Natural killer cell treated with Interleukin-12 subunit alpha and Interleukin-12 subunit beta and Interleukin-15 and Interleukin-18, amount 100 ng/mL, for 72 hours (primary cell): ENCODE data around the gene POLH. TPM values are rescaled to one million over a fixed set of nuclear protein-coding genes. Genes with fewer than 3 reads are reported as not detected.

Experiments
- ATAC-seq, 2 donors: fragments of 150-1000 bp; cut with Tn5 transposase in 1 of 2; sonication (Bioruptor Pico), chemical (Tn5 transposase) in 1 of 2; 2 replicates each; pipeline ENCODE4 v1.10.0; 2021
- DNase-seq: peaks from one replicate; pipeline ENCODE4 v3.0.0; 2022; ENCODE audit warnings: low spot score
- H3K27ac Mint-ChIP-seq, 2 donors: 1 replicate in 1 of 2; 2 replicates in 1 of 2; pipeline ENCODE4 v1.8.0; 2022; ENCODE audit warnings: mixed read lengths in 2 of 2, mild to moderate bottlenecking in 1 of 2, moderate library complexity in 1 of 2
- H3K27me3 Mint-ChIP-seq, 2 donors: 1 replicate in 1 of 2; 2 replicates in 1 of 2; pipeline ENCODE4 v1.8.0; 2022; ENCODE audit warnings: mixed read lengths in 2 of 2
- H3K36me3 Mint-ChIP-seq: one replicate; pipeline ENCODE4 v1.8.0; 2022; ENCODE audit warnings: mixed read lengths
- H3K4me1 Mint-ChIP-seq, 2 donors: 1 replicate in 1 of 2; 2 replicates in 1 of 2; pipeline ENCODE4 v1.8.0; 2022; ENCODE audit warnings: low read depth in 2 of 2, mixed read lengths in 2 of 2, mild to moderate bottlenecking in 1 of 2
- H3K4me3 Mint-ChIP-seq: one replicate; pipeline ENCODE4 v1.8.0; 2022; ENCODE audit warnings: mixed read lengths
- H3K9me3 Mint-ChIP-seq: 2 replicates; pipeline ENCODE4 v1.8.0; 2022; ENCODE audit warnings: mixed read lengths
- total RNA-seq, 2 donors: library from RNA; stranded (reverse); gene quantifications; one replicate each; pipeline ENCODE4 v1.2.3, GENCODE V29; 2022

The POLH gene
- total RNA-seq, 2 donors from 2014 or later: 25.6 to 53.4 TPM

DNA sequence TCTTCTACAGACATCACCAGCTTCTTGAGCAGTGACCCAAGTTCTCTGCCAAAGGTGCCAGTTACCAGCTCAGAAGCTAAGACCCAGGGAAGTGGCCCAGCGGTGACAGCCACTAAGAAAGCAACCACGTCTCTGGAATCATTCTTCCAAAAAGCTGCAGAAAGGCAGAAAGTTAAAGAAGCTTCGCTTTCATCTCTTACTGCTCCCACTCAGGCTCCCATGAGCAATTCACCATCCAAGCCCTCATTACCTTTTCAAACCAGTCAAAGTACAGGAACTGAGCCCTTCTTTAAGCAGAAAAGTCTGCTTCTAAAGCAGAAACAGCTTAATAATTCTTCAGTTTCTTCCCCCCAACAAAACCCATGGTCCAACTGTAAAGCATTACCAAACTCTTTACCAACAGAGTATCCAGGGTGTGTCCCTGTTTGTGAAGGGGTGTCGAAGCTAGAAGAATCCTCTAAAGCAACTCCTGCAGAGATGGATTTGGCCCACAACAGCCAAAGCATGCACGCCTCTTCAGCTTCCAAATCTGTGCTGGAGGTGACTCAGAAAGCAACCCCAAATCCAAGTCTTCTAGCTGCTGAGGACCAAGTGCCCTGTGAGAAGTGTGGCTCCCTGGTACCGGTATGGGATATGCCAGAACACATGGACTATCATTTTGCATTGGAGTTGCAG lies 37.9 kb downstream of the POLH start:
- peaks cover 3 to 4% of the 10 kb centered on the region in 2 donors for H3K4me1 Mint-ChIP-seq
- H3K27ac Mint-ChIP-seq: peak overlapping the region in 1 of 2 donors; percentile 1
- peaks cover 11% of the 10 kb centered on the region for H3K36me3 Mint-ChIP-seq
- H3K9me3 Mint-ChIP-seq: no peaks in the 10 kb centered on the region
- DNase-seq: no peak
- H3K27me3 Mint-ChIP-seq: no peaks in the 10 kb centered on the region
- H3K4me3 Mint-ChIP-seq: no peak overlapping the region
- ATAC-seq: no peak

DNA sequence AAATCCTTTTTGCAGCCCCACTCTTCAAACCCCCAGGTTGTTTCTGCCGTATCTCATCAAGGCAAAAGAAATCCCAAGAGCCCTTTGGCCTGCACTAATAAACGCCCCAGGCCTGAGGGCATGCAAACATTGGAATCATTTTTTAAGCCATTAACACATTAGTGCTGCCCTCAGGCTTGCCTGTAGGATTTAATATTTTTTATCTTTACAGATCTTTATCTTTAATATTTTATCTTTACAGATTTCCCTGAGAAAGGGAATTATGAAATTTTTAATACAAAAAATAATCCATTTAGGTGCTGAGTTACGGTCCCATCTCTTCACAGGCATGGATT lies 38.4 kb downstream of the POLH start:
- H3K27ac Mint-ChIP-seq: no peak overlapping the region
- H3K4me1 Mint-ChIP-seq: peaks cover 0 to 4% of the 10 kb centered on the region in 2 donors
- ATAC-seq (no peak), DNase-seq (no peak)
- no peak overlapping the region for H3K4me3 Mint-ChIP-seq
- peaks cover 11% of the 10 kb centered on the region for H3K36me3 Mint-ChIP-seq
- no peaks in the 10 kb centered on the region for H3K9me3 Mint-ChIP-seq
- no peaks in the 10 kb centered on the region for H3K27me3 Mint-ChIP-seq

DNA sequence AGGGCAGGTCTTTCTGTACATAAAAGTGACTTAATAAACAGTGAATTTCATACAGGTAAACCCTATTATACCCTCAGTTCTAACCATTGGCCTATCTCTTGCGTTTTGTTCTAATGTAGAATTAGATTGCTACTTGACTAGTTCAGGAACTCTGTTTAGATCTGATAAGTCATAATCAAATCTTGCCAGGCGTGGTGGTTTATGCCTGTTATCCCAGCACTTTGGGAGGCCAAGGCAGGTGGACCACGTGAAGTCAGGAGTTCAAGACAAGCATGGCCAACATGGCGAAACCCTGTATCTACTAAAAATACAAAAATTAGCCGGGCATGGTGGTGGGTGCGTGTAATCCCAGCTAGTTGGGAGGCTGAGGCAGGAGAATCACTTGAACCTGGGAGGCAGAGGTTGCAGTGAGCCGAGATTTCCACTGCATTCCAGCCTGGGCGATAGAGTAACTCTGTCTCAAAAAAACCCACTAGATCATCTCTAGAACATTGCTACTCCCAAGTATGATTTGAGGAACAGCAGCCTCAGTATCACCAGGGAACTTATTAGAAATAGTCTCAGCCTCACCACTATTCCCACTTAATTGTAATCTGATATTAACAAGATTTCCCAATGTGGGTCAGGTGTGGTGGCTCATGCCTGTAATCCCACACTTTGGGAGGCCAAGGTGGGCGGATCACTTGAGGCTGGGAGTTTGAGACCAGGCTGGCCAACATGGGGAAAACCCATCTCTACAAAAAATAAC lies 40.9 kb downstream of the POLH start:
- Mint-ChIP-seq H3K27me3 (no peaks in the 10 kb centered on the region), H3K4me3 (no peak overlapping the region), H3K9me3 (no peaks in the 10 kb centered on the region), H3K4me1 (no peaks in the 10 kb centered on the region), H3K36me3 (peaks cover 7% of the 10 kb centered on the region), H3K27ac (no peak overlapping the region)
- no peak for ATAC-seq
- DNase-seq: no peak

DNA sequence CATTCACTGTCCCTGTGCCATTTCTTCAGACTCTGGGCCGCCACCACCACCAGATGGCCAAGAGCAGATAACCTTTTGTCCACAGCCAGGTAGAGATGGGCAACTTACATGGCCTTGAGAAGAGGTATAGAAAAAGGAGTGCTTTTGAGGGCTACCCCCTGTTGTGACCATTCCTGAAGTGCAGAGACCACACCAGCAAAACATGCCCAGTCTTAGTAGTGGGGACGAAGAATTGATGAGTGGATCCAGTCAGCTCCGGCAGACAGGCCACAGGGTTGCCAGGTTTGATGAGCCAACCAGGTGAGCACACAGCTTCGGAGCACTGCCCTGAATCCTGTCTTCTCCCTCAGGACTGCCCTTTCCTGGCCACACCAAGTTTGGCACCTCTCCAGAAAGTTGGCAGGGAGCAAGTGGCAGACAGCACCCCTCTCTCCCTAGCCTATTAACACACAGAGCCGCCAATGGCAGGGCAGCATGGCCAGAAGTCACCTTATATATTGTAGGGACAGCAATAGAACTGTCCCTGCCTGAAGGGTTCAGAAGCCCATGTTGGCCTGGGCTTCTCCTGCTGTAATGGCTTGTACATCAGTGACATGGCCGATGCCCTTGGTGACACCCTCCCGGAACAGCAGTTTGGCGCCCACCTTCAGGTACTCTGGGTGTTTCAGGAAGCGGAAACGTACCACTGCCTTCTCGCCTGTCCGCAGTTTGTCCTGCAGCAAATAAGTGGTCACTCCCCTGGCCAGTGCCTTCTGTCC lies 45.3 kb downstream of the POLH start:
- Mint-ChIP-seq H3K4me3 (no peak overlapping the region), H3K4me1 (peaks cover 7 to 13% of the 10 kb centered on the region in 2 donors), H3K27me3 (no peaks in the 10 kb centered on the region), H3K36me3 (peaks cover 6% of the 10 kb centered on the region), H3K9me3 (no peaks in the 10 kb centered on the region), H3K27ac (no peak overlapping the region)
- ATAC-seq (no peak), DNase-seq (no peak)

DNA sequence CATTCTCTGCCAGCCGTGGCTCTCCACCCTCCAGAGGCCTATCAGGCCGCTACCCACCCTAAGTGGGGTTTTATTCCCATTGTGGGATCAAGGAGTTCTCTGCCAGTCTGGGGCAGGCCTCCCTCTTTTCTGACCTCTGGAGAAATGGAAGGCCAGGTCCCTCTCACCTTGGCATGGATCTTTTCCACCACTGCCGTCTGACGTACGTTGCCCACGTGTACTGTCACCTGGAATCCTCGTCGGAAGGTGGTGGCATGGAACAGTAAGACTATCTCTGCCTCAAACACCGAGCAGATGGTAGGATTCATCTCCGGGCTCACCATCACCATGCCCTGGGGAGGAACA lies 45.8 kb downstream of the POLH start:
- no peaks in the 10 kb centered on the region for H3K9me3 Mint-ChIP-seq
- no peaks in the 10 kb centered on the region for H3K27me3 Mint-ChIP-seq
- no peak for DNase-seq
- H3K4me3 Mint-ChIP-seq: no peak overlapping the region
- H3K36me3 Mint-ChIP-seq: peaks cover 10% of the 10 kb centered on the region
- H3K27ac Mint-ChIP-seq: no peak overlapping the region
- ATAC-seq: no peak
- H3K4me1 Mint-ChIP-seq: peaks cover 13 to 19% of the 10 kb centered on the region in 2 donors

DNA sequence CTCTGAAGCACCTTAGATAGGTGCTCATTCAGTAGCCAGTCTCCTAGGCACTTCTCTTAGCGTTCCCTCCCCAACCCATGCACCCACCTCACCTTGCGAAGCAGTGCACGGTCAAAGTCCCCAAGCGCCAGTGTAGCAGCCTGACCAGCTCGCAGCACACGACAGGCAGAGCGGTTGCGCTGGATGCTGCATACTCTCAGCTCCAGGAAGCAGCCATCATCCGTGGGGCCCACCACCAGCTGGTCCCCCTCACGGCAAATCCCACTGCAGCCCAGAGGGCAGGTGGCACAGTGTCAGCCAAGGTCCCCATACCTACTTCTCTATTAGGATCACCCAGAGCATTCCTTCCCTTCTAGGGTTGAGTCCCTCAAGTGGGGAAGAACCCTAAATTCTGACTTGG lies 46.6 kb downstream of the POLH start:
- Mint-ChIP-seq H3K36me3 (peaks cover 10% of the 10 kb centered on the region), H3K27me3 (no peaks in the 10 kb centered on the region), H3K4me3 (no peak overlapping the region), H3K9me3 (no peaks in the 10 kb centered on the region), H3K4me1 (peaks cover 20 to 26% of the 10 kb centered on the region in 2 donors), H3K27ac (peak overlapping the region in 1 of 2 donors; percentile 62)
- DNase-seq: no peak
- no peak for ATAC-seq

DNA sequence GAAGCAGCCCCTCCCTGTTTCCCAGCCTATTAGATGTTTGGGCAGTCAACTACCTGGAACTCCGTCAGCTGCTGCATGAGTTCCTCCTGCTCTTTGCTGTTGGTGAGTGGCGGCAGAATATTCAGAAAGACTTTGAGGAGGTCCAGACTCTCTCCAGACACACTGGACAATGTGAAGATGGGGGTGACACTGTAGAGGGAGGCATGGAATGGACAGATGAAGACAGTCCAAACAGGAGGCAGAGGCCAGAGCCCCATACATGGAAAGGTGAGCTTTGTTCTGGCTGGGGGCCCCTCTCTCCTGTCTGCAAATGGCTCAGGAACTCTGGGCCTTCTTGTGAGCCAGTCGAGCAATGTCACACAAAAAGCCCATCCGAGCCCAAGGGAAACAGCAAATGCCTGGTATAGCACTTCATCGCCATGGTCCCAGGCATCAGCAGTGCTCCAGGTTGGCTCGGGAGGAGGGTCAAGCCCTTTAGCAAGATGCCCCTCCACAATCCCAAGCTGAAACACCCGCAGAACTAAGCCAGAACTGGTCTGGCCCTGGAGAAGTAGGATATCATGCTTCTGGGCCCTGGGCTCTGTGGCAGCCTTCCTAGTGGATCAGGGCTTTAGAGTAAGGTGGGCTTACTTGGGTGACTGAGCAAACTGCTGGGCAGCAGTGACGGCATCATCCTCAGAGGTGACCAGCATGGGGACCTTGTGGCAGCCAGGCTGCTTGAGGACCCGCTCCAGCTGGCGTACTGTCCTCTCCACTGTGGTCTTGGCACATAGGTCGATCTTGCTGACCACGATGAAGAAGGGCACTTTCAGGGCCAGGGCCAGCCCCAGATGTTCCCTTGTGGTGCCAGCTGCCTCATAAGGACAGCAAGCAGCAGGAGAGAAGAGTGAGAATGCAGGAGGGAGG lies 48.1 kb downstream of the POLH start:
- H3K9me3 Mint-ChIP-seq: no peaks in the 10 kb centered on the region
- peak overlapping the region in 1 of 2 donors; percentile 79 for H3K27ac Mint-ChIP-seq
- no peak for ATAC-seq
- H3K27me3 Mint-ChIP-seq: no peaks in the 10 kb centered on the region
- no peak for DNase-seq
- H3K36me3 Mint-ChIP-seq: peaks cover 10% of the 10 kb centered on the region
- H3K4me1 Mint-ChIP-seq: peaks cover 28 to 36% of the 10 kb centered on the region in 2 donors
- no peak overlapping the region for H3K4me3 Mint-ChIP-seq

DNA sequence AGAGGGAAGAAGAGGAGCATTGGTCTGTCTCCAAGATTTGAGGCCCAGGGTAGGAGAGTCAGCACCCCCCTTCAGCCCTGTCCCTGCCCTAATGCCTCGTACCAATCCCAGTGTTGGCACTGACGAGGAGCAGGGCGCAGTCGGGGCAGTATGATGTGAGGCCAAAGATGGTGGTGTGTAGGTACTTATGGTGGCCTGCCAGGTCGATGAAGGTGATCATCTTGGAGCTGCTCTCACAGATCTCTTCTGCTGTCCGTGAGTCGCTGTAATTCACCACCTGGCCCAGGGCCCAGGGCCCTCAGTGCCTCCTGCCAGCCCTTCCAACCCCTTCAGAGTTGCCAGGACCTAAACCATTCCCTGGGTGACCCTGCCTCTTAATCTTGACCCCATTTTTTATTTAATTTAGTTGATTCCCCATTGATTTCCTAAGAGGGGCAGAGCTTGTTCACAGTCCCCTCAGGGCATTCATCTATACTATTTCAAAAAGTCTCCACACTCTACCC lies 48.9 kb downstream of the POLH start:
- Mint-ChIP-seq H3K4me1 (peaks cover 29 to 39% of the 10 kb centered on the region in 2 donors), H3K27ac (peak overlapping the region in 1 of 2 donors; percentile 79), H3K4me3 (no peak overlapping the region), H3K36me3 (peaks cover 10% of the 10 kb centered on the region), H3K9me3 (no peaks in the 10 kb centered on the region), H3K27me3 (no peaks in the 10 kb centered on the region)
- DNase-seq (no peak), ATAC-seq (no peak)

DNA sequence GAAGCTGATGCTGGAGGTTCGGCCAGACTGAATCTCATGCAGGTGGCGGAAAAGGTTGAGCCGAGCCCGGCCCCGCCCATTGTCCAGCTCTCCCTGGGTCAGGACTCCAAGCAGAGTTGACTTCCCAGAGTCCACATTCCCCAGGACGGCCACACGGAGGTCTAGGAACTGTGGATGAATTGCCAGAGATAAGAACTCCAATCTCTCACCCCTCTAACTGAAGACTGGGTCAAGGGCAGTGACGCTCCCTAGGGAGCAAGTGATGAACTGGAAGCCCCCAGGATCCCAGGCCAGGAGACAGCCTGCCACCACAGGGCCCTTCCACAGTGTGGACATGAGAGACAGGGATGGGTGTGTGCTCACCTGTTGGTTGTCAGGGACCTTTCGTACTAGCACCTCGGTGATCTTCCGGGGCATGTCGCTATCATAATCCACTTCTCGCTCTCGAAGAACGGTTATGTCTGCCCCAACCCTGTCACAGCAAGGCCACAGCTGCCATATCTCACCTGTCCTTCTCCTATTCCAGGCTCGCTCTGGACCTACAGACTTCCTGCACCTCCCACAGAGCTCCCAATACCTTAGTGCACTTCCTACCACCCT lies 49.5 kb downstream of the POLH start:
- H3K4me3 Mint-ChIP-seq: no peak overlapping the region

DNA sequence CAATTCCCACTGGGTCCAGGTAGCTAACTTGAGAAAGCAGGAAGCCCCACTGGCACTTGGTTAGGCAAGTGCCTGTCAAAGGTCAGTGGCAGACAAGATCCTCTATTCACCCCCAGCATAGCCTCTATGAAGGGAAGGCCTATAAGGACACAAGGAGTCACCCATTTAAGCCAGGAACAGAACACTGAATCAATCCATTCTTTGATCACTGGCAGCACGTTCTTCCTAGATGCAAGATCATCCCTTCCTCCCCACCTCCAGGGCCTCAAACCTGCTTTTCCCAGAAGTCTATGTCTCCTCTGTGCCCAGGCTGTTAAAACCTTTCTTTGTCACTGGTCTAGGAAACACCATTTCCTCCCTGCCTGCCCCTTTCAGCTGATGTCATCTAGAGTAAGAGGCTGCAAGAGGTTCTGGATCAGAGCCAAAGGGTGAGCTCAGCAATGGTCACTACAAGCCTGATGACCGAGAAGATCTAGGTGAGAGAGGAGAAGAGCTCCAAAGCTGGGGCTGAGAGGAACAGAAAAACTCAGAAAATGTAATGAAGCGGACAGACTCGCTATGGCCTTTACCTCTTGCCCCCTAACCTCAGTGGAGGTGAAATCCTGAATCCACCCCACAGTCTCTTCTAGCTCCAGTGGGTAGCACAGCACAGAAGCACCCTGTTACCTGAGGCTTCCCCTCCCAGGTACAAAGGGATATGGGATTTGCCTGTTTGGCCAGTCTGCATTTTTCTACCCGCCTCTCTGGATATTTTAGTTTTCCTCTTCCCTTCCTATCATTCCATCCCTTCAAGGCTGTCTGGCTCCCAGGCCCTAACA lies 51.2 kb downstream of the POLH start:
- H3K27ac Mint-ChIP-seq: peak overlapping the region; percentile 79 to 98
- H3K4me3 Mint-ChIP-seq: peak overlapping the region; percentile 98
- H3K9me3 Mint-ChIP-seq: no peaks in the 10 kb centered on the region
- ATAC-seq (no peak), DNase-seq (no peak)
- H3K27me3 Mint-ChIP-seq: no peaks in the 10 kb centered on the region
- H3K4me1 Mint-ChIP-seq: peaks cover 32 to 44% of the 10 kb centered on the region in 2 donors
- peaks cover 6% of the 10 kb centered on the region for H3K36me3 Mint-ChIP-seq

More for the DNA sequence above, 49.5 kb downstream of the POLH start:
- Mint-ChIP-seq H3K27me3 (no peaks in the 10 kb centered on the region), H3K36me3 (peaks cover 10% of the 10 kb centered on the region), H3K27ac (peak overlapping the region in 1 of 2 donors; percentile 79), H3K4me1 (peaks cover 34 to 44% of the 10 kb centered on the region in 2 donors), H3K9me3 (no peaks in the 10 kb centered on the region)
- ATAC-seq (no peak), DNase-seq (no peak)

DNA sequence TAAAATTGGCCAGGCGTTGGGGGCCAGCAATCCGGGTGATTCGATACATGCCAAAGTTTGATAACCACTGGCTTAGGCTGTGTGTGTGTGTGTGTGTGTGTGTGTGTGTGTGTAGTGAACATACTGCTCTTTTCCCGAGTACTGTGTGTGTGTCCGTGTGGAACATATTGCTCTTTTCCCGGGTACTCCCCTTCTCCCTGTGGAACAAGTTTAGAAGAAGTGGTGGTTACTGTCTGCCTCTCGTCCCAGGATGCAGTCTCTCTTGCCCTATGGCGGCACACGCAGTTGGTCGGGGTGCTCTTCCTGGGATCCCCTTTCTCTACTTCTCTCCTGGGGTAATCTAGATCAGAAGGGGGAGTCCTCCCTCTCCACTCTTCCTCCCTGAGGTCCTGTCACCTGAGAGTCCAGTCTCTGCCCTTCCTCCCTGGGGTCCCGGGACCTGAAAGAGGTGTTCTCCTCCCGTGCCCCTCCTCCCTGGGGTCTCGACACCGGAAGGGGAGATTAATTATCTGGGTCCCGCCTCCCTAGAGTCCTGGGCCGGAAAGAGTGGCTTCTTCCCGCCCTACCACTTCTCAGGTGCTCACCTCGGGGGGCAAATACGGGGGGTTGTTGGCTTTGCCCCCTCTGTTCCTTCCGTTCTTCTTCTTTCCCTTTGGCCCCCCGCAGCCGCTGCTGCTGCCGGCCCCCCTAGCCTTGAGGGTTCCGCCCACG lies 52.6 kb downstream of the POLH start:
- ATAC-seq (peak in 1 of 2 donors; percentile 28), DNase-seq (peak; percentile 65)
- no peaks in the 10 kb centered on the region for H3K27me3 Mint-ChIP-seq
- H3K4me3 Mint-ChIP-seq: peak overlapping the region; percentile 98
- H3K4me1 Mint-ChIP-seq: peaks cover 29 to 42% of the 10 kb centered on the region in 2 donors
- H3K36me3 Mint-ChIP-seq: peaks cover 4% of the 10 kb centered on the region
- peak overlapping the region; percentile 79 to 98 for H3K27ac Mint-ChIP-seq
- no peaks in the 10 kb centered on the region for H3K9me3 Mint-ChIP-seq

DNA sequence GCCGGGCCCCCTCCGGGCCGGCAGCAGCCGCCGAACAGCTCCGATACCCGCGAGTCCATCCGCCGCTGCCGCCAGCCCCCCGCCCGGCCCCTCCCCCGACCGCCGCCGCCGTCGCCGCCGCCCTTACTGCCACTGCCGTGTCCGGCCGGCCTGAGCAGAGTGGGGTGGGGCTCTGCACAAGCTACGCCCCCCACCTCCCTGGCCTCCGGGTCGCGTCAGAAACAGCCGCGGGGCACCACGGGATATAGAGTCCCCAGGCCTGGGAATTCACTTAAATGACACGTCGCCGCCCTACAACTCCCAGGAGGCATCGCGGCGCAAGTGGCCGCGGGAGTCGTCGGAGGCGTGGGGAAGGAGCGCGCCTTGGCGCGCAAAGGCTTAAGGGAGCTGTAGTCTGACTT lies 53.1 kb downstream of the POLH start, which contains the start of gene GTPBP2:
Gene GTPBP2, minus strand, starts transcription at position 161 of the 401 bp plus-strand sequence. Its CDS starts 102 bp downstream, at position 59.
- Mint-ChIP-seq H3K27me3 (no peaks in the 10 kb centered on the region), H3K4me3 (peak within 1 kb of the TSS; percentile 98), H3K27ac (peak within 1 kb of the TSS; percentile 79 to 98), H3K4me1 (peaks cover 34 to 45% of the 10 kb centered on the region in 2 donors), H3K36me3 (peaks cover 4% of the 10 kb centered on the region), H3K9me3 (no peaks in the 10 kb centered on the region)
- ATAC-seq (peak; percentile 94 to 96), DNase-seq (peak; percentile 99)
